HG03558 (cell line): ENCODE measurements around the gene ANO10.
"Not testable (repeated sequence)": the region's sequence is repeated elsewhere in the genome, so short reads cannot be mapped to it uniquely, and the experiment has no call there.

ENCODE experiments used
- ATAC-seq: cut with Tn5 transposase; IDR thresholded peaks from one replicate; pipeline ENCODE4 v1.9.1; 2021; ENCODE audit warnings: moderate number of reproducible peaks; ENCODE audit not compliant: unreplicated experiment; ENCODE audit errors: extremely low read depth

ANO10 gene

GRCh38 chr3:43490640-43491185 is 131.1 kb downstream of the ANO10 start:
- ATAC-seq = no peak

- no peak for ATAC-seq
These were observed 131.9 kb downstream of the ANO10 start for GRCh38 chr3:43489930-43490329.

GRCh38 chr3:43485931-43486330 is 135.9 kb downstream of the ANO10 start:
- no peak for ATAC-seq

- ATAC-seq = no peak
These were observed 136.8 kb downstream of the ANO10 start for GRCh38 chr3:43484926-43485488.

- no peak for ATAC-seq
These were observed 140.4 kb downstream of the ANO10 start for GRCh38 chr3:43481375-43481774.

- ATAC-seq = not testable (repeated sequence)
These were observed 143.0 kb downstream of the ANO10 start for GRCh38 chr3:43478839-43479238.

GRCh38 chr3:43478118-43478785 is 143.6 kb downstream of the ANO10 start:
- ATAC-seq = no peak

- no peak for ATAC-seq
These were observed 144.2 kb downstream of the ANO10 start for GRCh38 chr3:43477600-43477999.

GRCh38 chr3:43473737-43474136 is 148.1 kb downstream of the ANO10 start:
- no peak for ATAC-seq

GRCh38 chr3:43473244-43473643 is 148.6 kb downstream of the ANO10 start:
- no peak for ATAC-seq

GRCh38 chr3:43468133-43468532 is 153.7 kb downstream of the ANO10 start:
- ATAC-seq = no peak

GRCh38 chr3:43465109-43465508 is 156.7 kb downstream of the ANO10 start:
- ATAC-seq = no peak

GRCh38 chr3:43462566-43462965 is 159.2 kb downstream of the ANO10 start:
- ATAC-seq = not testable (repeated sequence)

GRCh38 chr3:43461345-43461744 is 160.5 kb downstream of the ANO10 start:
- ATAC-seq = no peak

GRCh38 chr3:43457038-43457437 is 164.8 kb downstream of the ANO10 start:
- ATAC-seq = not testable (repeated sequence)

GRCh38 chr3:43455233-43455632 is 166.6 kb downstream of the ANO10 start:
- no peak for ATAC-seq

GRCh38 chr3:43453981-43454380 is 167.8 kb downstream of the ANO10 start:
- no peak for ATAC-seq

- no peak for ATAC-seq
These were observed 170.0 kb downstream of the ANO10 start for GRCh38 chr3:43451670-43452254.

GRCh38 chr3:43448098-43448497 is 173.7 kb downstream of the ANO10 start:
- ATAC-seq = no peak

GRCh38 chr3:43445820-43446219 is 176.0 kb downstream of the ANO10 start:
- ATAC-seq = no peak

- no peak for ATAC-seq
These were observed 178.9 kb downstream of the ANO10 start for GRCh38 chr3:43442872-43443395.
